K562 (cell line): Measurements from ENCODE around the gene N4BP2L1.

ENCODE experiments used
- CHD4 ChIP-seq: fragments of 200-600 bp; sonication (generic); IDR thresholded peaks from 3 replicates; pipeline ENCODE4 v1.6.1; 2012; ENCODE audit warnings: low read depth, mild to moderate bottlenecking, mixed read lengths, low read length, inconsistent platforms; ENCODE audit not compliant: insufficient read depth, insufficient replicate concordance, poor library complexity, severe bottlenecking
- CTCF ChIP-seq, 3 experiments: IDR thresholded peaks in 2 of 3; conservative IDR thresholded peaks in 1 of 3; 2 replicates each; pipeline ENCODE4 v1.5.1; 2011 to 2012; ENCODE audit warnings: low read length in 3 of 3, mild to moderate bottlenecking in 3 of 3, control low read depth in 2 of 3, improper control_type of control experiment in 1 of 3, inconsistent platforms in 1 of 3, low read depth in 1 of 3, mixed read lengths in 1 of 3, moderate library complexity in 1 of 3; ENCODE audit not compliant: insufficient read depth in 2 of 3
- EHMT2 ChIP-seq: fragments of 450-650 bp; IDR thresholded peaks from 2 replicates; pipeline ENCODE4 v1.6.1; 2018; ENCODE audit warnings: antibody characterized with exemption
- FOXA3 ChIP-seq, 2 experiments: fragments of 450-650 bp in 1 of 2; sonication (generic) in 1 of 2; formaldehyde crosslinking; IDR thresholded peaks in 1 of 2; conservative IDR thresholded peaks in 1 of 2; 2 replicates each; pipeline versions ENCODE4 v1.4.0 to v1.8.0; 2020 to 2022; ENCODE audit warnings: mild to moderate bottlenecking in 2 of 2, missing genetic modification reagents in 1 of 2
- HMG20B ChIP-seq: fragments of 250-450 bp; sonication (Bioruptor Pico); IDR thresholded peaks from 2 replicates; pipeline ENCODE4 v1.5.0; 2021; ENCODE audit warnings: mild to moderate bottlenecking
- MAX ChIP-seq: sonication (generic); formaldehyde crosslinking; IDR thresholded peaks from 2 replicates; pipeline ENCODE4 v1.9.0; 2022; ENCODE audit warnings: mild to moderate bottlenecking, missing genetic modification reagents
- MYC ChIP-seq, 2 experiments: fragments of 250-450 bp in 1 of 2; sonication (Bioruptor Pico) in 1 of 2; IDR thresholded peaks; 2 replicates each; pipeline versions ENCODE4 v1.5.1 to v1.6.1; 2012 to 2021; ENCODE audit warnings: low read depth in 2 of 2, borderline replicate concordance in 1 of 2, improper control_type of control experiment in 1 of 2, low read length in 1 of 2, mild to moderate bottlenecking in 1 of 2, moderate library complexity in 1 of 2
- POLR2AphosphoS5 ChIP-seq: IDR thresholded peaks from 2 replicates; pipeline ENCODE4 v1.6.1; 2011; ENCODE audit warnings: mild to moderate bottlenecking, low read depth, low read length, moderate library complexity; ENCODE audit not compliant: control insufficient read depth, insufficient read depth
- RBM39 ChIP-seq: fragments of 200-400 bp; formaldehyde crosslinking; optimal IDR thresholded peaks from 2 replicates; pipeline ENCODE3; 2018; ENCODE audit warnings: low read depth, low read length
- TEAD1 ChIP-seq, 2 experiments: fragments of 450-650 bp in 1 of 2; sonication (generic) in 1 of 2; formaldehyde crosslinking; IDR thresholded peaks; 2 replicates each; pipeline versions ENCODE4 v1.4.0 to v1.8.0; 2020 to 2022; ENCODE audit warnings: mild to moderate bottlenecking in 2 of 2, missing genetic modification reagents in 1 of 2
- TF ChIP-seq, protein P1 (sequence below): fragments of 450-650 bp; formaldehyde crosslinking; IDR thresholded peaks from 2 replicates; pipeline ENCODE4 v1.4.0; 2020; ENCODE audit warnings: mild to moderate bottlenecking, moderate library complexity

GRCh38 chr13:32423592-32423991 lies 4.3 kb downstream of the N4BP2L1 start:
- TF ChIP-seq EHMT2 (no peak), CTCF (IDR thresholded peaks at IDR 0.05 in 2 of 3, conservative IDR thresholded peaks at IDR 0.05 in 1 of 3; ENCODE audit: insufficient read depth in 2 of 3, low read depth in 1 of 3, low read length in 3 of 3) (no peak), CHD4 (no peak), HMG20B (CRISPR knock-in tag) (no peak), TEAD1 (CRISPR knock-in tag; IDR thresholded peaks at IDR 0.05) (no peak), MAX (no peak), FOXA3 (CRISPR knock-in tag; conservative IDR thresholded peaks at IDR 0.05 in 1 of 2, IDR thresholded peaks at IDR 0.05 in 1 of 2) (no peak), POLR2AphosphoS5 (no peak), MYC (IDR thresholded peaks at IDR 0.05; ENCODE audit: low read depth, low read length) (no peak), MYC (CRISPR knock-in tag; IDR thresholded peaks at IDR 0.05; ENCODE audit: borderline replicate concordance, low read depth) (no peak), RBM39 (no peak)
- TF ChIP-seq, protein P1, sequence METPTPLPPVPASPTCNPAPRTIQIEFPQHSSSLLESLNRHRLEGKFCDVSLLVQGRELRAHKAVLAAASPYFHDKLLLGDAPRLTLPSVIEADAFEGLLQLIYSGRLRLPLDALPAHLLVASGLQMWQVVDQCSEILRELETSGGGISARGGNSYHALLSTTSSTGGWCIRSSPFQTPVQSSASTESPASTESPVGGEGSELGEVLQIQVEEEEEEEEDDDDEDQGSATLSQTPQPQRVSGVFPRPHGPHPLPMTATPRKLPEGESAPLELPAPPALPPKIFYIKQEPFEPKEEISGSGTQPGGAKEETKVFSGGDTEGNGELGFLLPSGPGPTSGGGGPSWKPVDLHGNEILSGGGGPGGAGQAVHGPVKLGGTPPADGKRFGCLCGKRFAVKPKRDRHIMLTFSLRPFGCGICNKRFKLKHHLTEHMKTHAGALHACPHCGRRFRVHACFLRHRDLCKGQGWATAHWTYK (CRISPR knock-in tag), result no peak
